ENCODE data around the gene ACOX2.

The ACOX2 gene

GRCh38 chr3:58474967-58475578 is 61.9 kb downstream of the ACOX2 start:
- no CpG with 5 or more reads among the region's 3 CpGs for WGBS (ENCODE audit: extremely low coverage, insufficient coverage, low lambda C conversion rate)
- H3K23ac ChIP-seq (ENCODE audit: low read length): no peak overlapping the region
- no peaks in the 10 kb centered on the region for H3K79me2 ChIP-seq (ENCODE audit: control insufficient read depth, insufficient read depth, low read length)
- no peak overlapping the region for H2BK5ac ChIP-seq (ENCODE audit: low read length)
- no peak overlapping the region for H4K8ac ChIP-seq (ENCODE audit: low read depth, low read length)
- peaks cover 21% of the 10 kb centered on the region for H3K4me1 ChIP-seq (ENCODE audit: control insufficient read depth, low read depth, low read length)
- H3K36me3 ChIP-seq (ENCODE audit: control insufficient read depth, insufficient read depth, low read length): no peaks in the 10 kb centered on the region
- no peak overlapping the region for H3K27ac ChIP-seq (ENCODE audit: low read depth, low read length)
- no peak overlapping the region for H2AK5ac ChIP-seq (ENCODE audit: low read length)
- H3K79me1 ChIP-seq (ENCODE audit: low read length): no peaks in the 10 kb centered on the region
- H3K56ac ChIP-seq (ENCODE audit: low read length): no peak overlapping the region
- no peak for DNase-seq
- H3K18ac ChIP-seq (ENCODE audit: low read length): no peak overlapping the region
- no peak overlapping the region for H3K4me3 ChIP-seq (ENCODE audit: low read length)
- no peak overlapping the region for H3K9ac ChIP-seq (ENCODE audit: low read length)
- no peak overlapping the region for H2BK120ac ChIP-seq (ENCODE audit: low read depth, low read length)
- no peak overlapping the region for H4K5ac ChIP-seq (ENCODE audit: low read length)
- no peak overlapping the region for H3K4ac ChIP-seq (ENCODE audit: low read depth, low read length)
- no peak overlapping the region for H3K4me2 ChIP-seq (ENCODE audit: low read length)
- no peak overlapping the region for H2BK15ac ChIP-seq (replicated peaks; ENCODE audit: low read depth)
- no peaks in the 10 kb centered on the region for H3K27me3 ChIP-seq (ENCODE audit: insufficient read depth, low read length, poor library complexity)

- H4K5ac ChIP-seq (ENCODE audit: low read length): no peak overlapping the region
- no peak overlapping the region for H3K56ac ChIP-seq (ENCODE audit: low read length)
- peaks cover 21% of the 10 kb centered on the region for H3K4me1 ChIP-seq (ENCODE audit: control insufficient read depth, low read depth, low read length)
- no peak overlapping the region for H2BK5ac ChIP-seq (ENCODE audit: low read length)
- no peak overlapping the region for H3K23ac ChIP-seq (ENCODE audit: low read length)
- H4K8ac ChIP-seq (ENCODE audit: low read depth, low read length): no peak overlapping the region
- H3K79me2 ChIP-seq (ENCODE audit: control insufficient read depth, insufficient read depth, low read length): no peaks in the 10 kb centered on the region
- no CpG with 5 or more reads among the region's 1 CpG for WGBS (ENCODE audit: extremely low coverage, insufficient coverage, low lambda C conversion rate)
- H2BK120ac ChIP-seq (ENCODE audit: low read depth, low read length): peak overlapping the region; percentile 89
- H2AK5ac ChIP-seq (ENCODE audit: low read length): no peak overlapping the region
- H3K4me3 ChIP-seq (ENCODE audit: low read length): no peak overlapping the region
- no peaks in the 10 kb centered on the region for H3K36me3 ChIP-seq (ENCODE audit: control insufficient read depth, insufficient read depth, low read length)
- no peak overlapping the region for H3K9ac ChIP-seq (ENCODE audit: low read length)
- H3K18ac ChIP-seq (ENCODE audit: low read length): peak overlapping the region; percentile 20
- H3K4ac ChIP-seq (ENCODE audit: low read depth, low read length): no peak overlapping the region
- no peak for DNase-seq
- no peaks in the 10 kb centered on the region for H3K79me1 ChIP-seq (ENCODE audit: low read length)
- H3K4me2 ChIP-seq (ENCODE audit: low read length): no peak overlapping the region
- no peak overlapping the region for H2BK15ac ChIP-seq (replicated peaks; ENCODE audit: low read depth)
- H3K27me3 ChIP-seq (ENCODE audit: insufficient read depth, low read length, poor library complexity): no peaks in the 10 kb centered on the region
- H3K27ac ChIP-seq (ENCODE audit: low read depth, low read length): no peak overlapping the region
These were observed 62.6 kb downstream of the ACOX2 start for GRCh38 chr3:58474348-58474911.

- Histone ChIP-seq H3K27ac (ENCODE audit: low read depth, low read length) (no peak overlapping the region), H4K5ac (ENCODE audit: low read length) (no peak overlapping the region), H3K4ac (ENCODE audit: low read depth, low read length) (peak overlapping the region; percentile 42), H2BK5ac (ENCODE audit: low read length) (no peak overlapping the region), H3K56ac (ENCODE audit: low read length) (no peak overlapping the region), H3K18ac (ENCODE audit: low read length) (peak overlapping the region; percentile 13), H2BK120ac (ENCODE audit: low read depth, low read length) (no peak overlapping the region), H3K79me2 (ENCODE audit: control insufficient read depth, insufficient read depth, low read length) (no peaks in the 10 kb centered on the region), H3K27me3 (ENCODE audit: insufficient read depth, low read length, poor library complexity) (no peaks in the 10 kb centered on the region), H2AK5ac (ENCODE audit: low read length) (no peak overlapping the region), H3K4me1 (ENCODE audit: control insufficient read depth, low read depth, low read length) (peaks cover 21% of the 10 kb centered on the region), H3K23ac (ENCODE audit: low read length) (no peak overlapping the region), H4K8ac (ENCODE audit: low read depth, low read length) (no peak overlapping the region), H3K4me2 (ENCODE audit: low read length) (no peak overlapping the region), H3K79me1 (ENCODE audit: low read length) (no peaks in the 10 kb centered on the region), H3K4me3 (ENCODE audit: low read length) (no peak overlapping the region), H3K9ac (ENCODE audit: low read length) (no peak overlapping the region), H3K36me3 (ENCODE audit: control insufficient read depth, insufficient read depth, low read length) (no peaks in the 10 kb centered on the region), H2BK15ac (replicated peaks; ENCODE audit: low read depth) (no peak overlapping the region)
- DNase-seq: peak; percentile 57
- no CpG with 5 or more reads among the region's 1 CpG for WGBS (ENCODE audit: extremely low coverage, insufficient coverage, low lambda C conversion rate)
These were observed 63.7 kb downstream of the ACOX2 start for GRCh38 chr3:58473275-58473674.

GRCh38 chr3:58471025-58471887 is 65.7 kb downstream of the ACOX2 start:
- Histone ChIP-seq H3K23ac (ENCODE audit: low read length) (no peak overlapping the region), H2BK15ac (replicated peaks; ENCODE audit: low read depth) (no peak overlapping the region), H3K27ac (ENCODE audit: low read depth, low read length) (peak overlapping the region; percentile 78), H3K4me2 (ENCODE audit: low read length) (no peak overlapping the region), H3K4me1 (ENCODE audit: control insufficient read depth, low read depth, low read length) (peaks cover 21% of the 10 kb centered on the region), H3K18ac (ENCODE audit: low read length) (peak overlapping the region; percentile 70), H3K79me1 (ENCODE audit: low read length) (no peaks in the 10 kb centered on the region), H4K8ac (ENCODE audit: low read depth, low read length) (no peak overlapping the region), H3K79me2 (ENCODE audit: control insufficient read depth, insufficient read depth, low read length) (no peaks in the 10 kb centered on the region), H4K5ac (ENCODE audit: low read length) (no peak overlapping the region), H3K36me3 (ENCODE audit: control insufficient read depth, insufficient read depth, low read length) (no peaks in the 10 kb centered on the region), H2BK120ac (ENCODE audit: low read depth, low read length) (peak overlapping the region; percentile 8), H3K4me3 (ENCODE audit: low read length) (no peak overlapping the region), H3K9ac (ENCODE audit: low read length) (peak overlapping the region; percentile 31), H3K56ac (ENCODE audit: low read length) (peak overlapping the region; percentile 45), H2BK5ac (ENCODE audit: low read length) (peak overlapping the region; percentile 72), H3K27me3 (ENCODE audit: insufficient read depth, low read length, poor library complexity) (no peaks in the 10 kb centered on the region), H3K4ac (ENCODE audit: low read depth, low read length) (peak overlapping the region; percentile 47), H2AK5ac (ENCODE audit: low read length) (no peak overlapping the region)
- WGBS (ENCODE audit: extremely low coverage, insufficient coverage, low lambda C conversion rate): no CpG with 5 or more reads among the region's 10 CpGs
- peak; percentile 60 for DNase-seq

GRCh38 chr3:58470363-58471024 is 66.5 kb downstream of the ACOX2 start:
- Histone ChIP-seq H3K4me1 (ENCODE audit: control insufficient read depth, low read depth, low read length) (peaks cover 21% of the 10 kb centered on the region), H3K4ac (ENCODE audit: low read depth, low read length) (peak overlapping the region; percentile 47), H3K79me2 (ENCODE audit: control insufficient read depth, insufficient read depth, low read length) (no peaks in the 10 kb centered on the region), H3K4me3 (ENCODE audit: low read length) (no peak overlapping the region), H3K4me2 (ENCODE audit: low read length) (no peak overlapping the region), H4K8ac (ENCODE audit: low read depth, low read length) (no peak overlapping the region), H3K18ac (ENCODE audit: low read length) (peak overlapping the region; percentile 5), H2BK120ac (ENCODE audit: low read depth, low read length) (no peak overlapping the region), H3K27ac (ENCODE audit: low read depth, low read length) (no peak overlapping the region), H4K5ac (ENCODE audit: low read length) (no peak overlapping the region), H3K9ac (ENCODE audit: low read length) (no peak overlapping the region), H3K36me3 (ENCODE audit: control insufficient read depth, insufficient read depth, low read length) (no peaks in the 10 kb centered on the region), H3K56ac (ENCODE audit: low read length) (peak overlapping the region; percentile 45), H3K27me3 (ENCODE audit: insufficient read depth, low read length, poor library complexity) (no peaks in the 10 kb centered on the region), H3K23ac (ENCODE audit: low read length) (no peak overlapping the region), H2AK5ac (ENCODE audit: low read length) (peak overlapping the region; percentile 79), H3K79me1 (ENCODE audit: low read length) (no peaks in the 10 kb centered on the region), H2BK5ac (ENCODE audit: low read length) (peak overlapping the region; percentile 59), H2BK15ac (replicated peaks; ENCODE audit: low read depth) (no peak overlapping the region)
- no peak for DNase-seq
- no CpG with 5 or more reads among the region's 12 CpGs for WGBS (ENCODE audit: extremely low coverage, insufficient coverage, low lambda C conversion rate)
